HUES48 (cell line): ENCODE results near the gene ADGRF1.

Source experiments
- H3K27ac ChIP-seq: one replicate; pipeline ENCODE4 v1.7.0; 2013; ENCODE audit warnings: low read depth, low read length, inconsistent platforms
- H3K27me3 ChIP-seq: 2 replicates; pipeline ENCODE4 v1.6.1; 2013; ENCODE audit warnings: mild to moderate bottlenecking, low read length; ENCODE audit not compliant: control insufficient read depth, insufficient read depth
- H3K36me3 ChIP-seq: 2 replicates; pipeline ENCODE4 v1.6.1; 2013; ENCODE audit warnings: low read length; ENCODE audit not compliant: control insufficient read depth, insufficient read depth
- H3K4me1 ChIP-seq: 2 replicates; pipeline ENCODE4 v1.6.1; 2013; ENCODE audit warnings: mild to moderate bottlenecking, low read length; ENCODE audit not compliant: control insufficient read depth, insufficient read depth
- H3K4me3 ChIP-seq: 2 replicates; pipeline ENCODE4 v1.5.1; 2013; ENCODE audit warnings: mild to moderate bottlenecking, low read depth, low read length
- H3K9ac ChIP-seq: 2 replicates; pipeline ENCODE4 v1.6.1; 2013; ENCODE audit warnings: mild to moderate bottlenecking, low read depth, low read length, moderate library complexity
- H3K9me3 ChIP-seq: 2 replicates; pipeline ENCODE4 v1.6.1; 2013; ENCODE audit warnings: low read length; ENCODE audit not compliant: control insufficient read depth, insufficient read depth

Gene ADGRF1

GRCh38 chr6:46956409-46956808 is 85.7 kb downstream of the ADGRF1 start:
- Histone ChIP-seq H3K9me3 (no peaks in the 10 kb centered on the region), H3K36me3 (no peaks in the 10 kb centered on the region), H3K9ac (no peak overlapping the region), H3K4me3 (no peak overlapping the region), H3K4me1 (peaks cover 5% of the 10 kb centered on the region; the same call in 1 of the 2 replicates), H3K27me3 (no peaks in the 10 kb centered on the region), H3K27ac (no peak overlapping the region)

- no peaks in the 10 kb centered on the region for H3K9me3 ChIP-seq
- H3K4me3 ChIP-seq = no peak overlapping the region
- H3K36me3 ChIP-seq = no peaks in the 10 kb centered on the region
- H3K27ac ChIP-seq = no peak overlapping the region
- H3K27me3 ChIP-seq = no peaks in the 10 kb centered on the region
- peaks cover 5% of the 10 kb centered on the region; the same call in 1 of the 2 replicates for H3K4me1 ChIP-seq
- no peak overlapping the region for H3K9ac ChIP-seq
These were observed 87.2 kb downstream of the ADGRF1 start for GRCh38 chr6:46954837-46955451.

GRCh38 chr6:46953921-46954320 is 88.2 kb downstream of the ADGRF1 start:
- Histone ChIP-seq H3K4me1 (peaks cover 5% of the 10 kb centered on the region; the same call in 1 of the 2 replicates), H3K27me3 (no peaks in the 10 kb centered on the region), H3K9me3 (no peaks in the 10 kb centered on the region), H3K36me3 (no peaks in the 10 kb centered on the region), H3K4me3 (no peak overlapping the region), H3K9ac (no peak overlapping the region), H3K27ac (no peak overlapping the region)

GRCh38 chr6:46949632-46950280 is 92.4 kb downstream of the ADGRF1 start:
- Histone ChIP-seq H3K36me3 (no peaks in the 10 kb centered on the region), H3K9me3 (no peaks in the 10 kb centered on the region), H3K27me3 (no peaks in the 10 kb centered on the region), H3K9ac (no peak overlapping the region), H3K4me1 (no peaks in the 10 kb centered on the region), H3K27ac (no peak overlapping the region), H3K4me3 (no peak overlapping the region)

- Histone ChIP-seq H3K9ac (no peak overlapping the region), H3K36me3 (no peaks in the 10 kb centered on the region), H3K4me3 (no peak overlapping the region), H3K4me1 (no peaks in the 10 kb centered on the region), H3K27me3 (no peaks in the 10 kb centered on the region), H3K27ac (no peak overlapping the region), H3K9me3 (no peaks in the 10 kb centered on the region)
These were observed 93.4 kb downstream of the ADGRF1 start for GRCh38 chr6:46948699-46949098.
